GM23248 (cell line): ENCODE measurements around the gene INPP5A. TPM values are rescaled to one million over a fixed set of nuclear protein-coding genes. Genes with fewer than 3 reads are reported as not detected.
"Not testable (repeated sequence)": the region's sequence is repeated elsewhere in the genome, so short reads cannot be mapped to it uniquely, and the experiment has no call there.

ENCODE experiments used
- DNase-seq: peaks from one replicate; pipeline ENCODE4 v3.0.0-alpha.2; 2015
- H2AFZ ChIP-seq: fragments of 200-600 bp; sonication (generic); 2 replicates; pipeline ENCODE4 v1.6.1; 2016; ENCODE audit warnings: antibody characterized with exemption
- H3F3A ChIP-seq: fragments of 200-600 bp; sonication (generic); 2 replicates; pipeline ENCODE4 v1.6.1; 2016; ENCODE audit warnings: mild to moderate bottlenecking, antibody characterized with exemption, mixed run types; ENCODE audit not compliant: insufficient read depth
- H3K27ac ChIP-seq: fragments of 200-600 bp; sonication (generic); 2 replicates; pipeline ENCODE4 v1.5.1; 2016; ENCODE audit warnings: mild to moderate bottlenecking
- H3K27me3 ChIP-seq: fragments of 200-600 bp; sonication (generic); replicated peaks from 2 replicates; pipeline ENCODE4 v1.6.1; 2016; ENCODE audit warnings: mild to moderate bottlenecking; ENCODE audit not compliant: insufficient read depth
- H3K36me3 ChIP-seq: fragments of 200-600 bp; sonication (generic); 2 replicates; pipeline ENCODE4 v1.6.1; 2016; ENCODE audit warnings: low read depth, mild to moderate bottlenecking
- H3K4me1 ChIP-seq: fragments of 200-600 bp; sonication (generic); 2 replicates; pipeline ENCODE4 v1.6.1; 2016; ENCODE audit warnings: mild to moderate bottlenecking; ENCODE audit not compliant: insufficient read depth
- H3K4me2 ChIP-seq: fragments of 200-600 bp; sonication (generic); one replicate; pipeline ENCODE4 v1.6.1; 2016; ENCODE audit warnings: mild to moderate bottlenecking; ENCODE audit not compliant: unreplicated experiment
- H3K4me3 ChIP-seq: fragments of 200-600 bp; sonication (generic); 2 replicates; pipeline ENCODE4 v1.5.1; 2016; ENCODE audit warnings: mild to moderate bottlenecking
- H3K79me2 ChIP-seq: fragments of 200-600 bp; sonication (generic); 2 replicates; pipeline ENCODE4 v1.6.1; 2016; ENCODE audit warnings: mild to moderate bottlenecking; ENCODE audit not compliant: insufficient read depth
- H3K9ac ChIP-seq: fragments of 200-600 bp; sonication (generic); 2 replicates; pipeline ENCODE4 v1.6.1; 2016; ENCODE audit warnings: mild to moderate bottlenecking
- H3K9me2 ChIP-seq: fragments of 200-600 bp; sonication (generic); 2 replicates; pipeline ENCODE4 v1.6.1; 2016; ENCODE audit warnings: mixed run types, mild to moderate bottlenecking, moderate library complexity; ENCODE audit not compliant: insufficient read depth
- H3K9me3 ChIP-seq: fragments of 200-600 bp; sonication (generic); one replicate; pipeline ENCODE4 v1.6.1; 2017; ENCODE audit warnings: low read depth
- H4K20me1 ChIP-seq: fragments of 200-600 bp; sonication (generic); 2 replicates; pipeline ENCODE4 v1.6.0; 2016; ENCODE audit not compliant: insufficient read depth
- EZH2 ChIP-seq: fragments of 200-600 bp; sonication (generic); IDR thresholded peaks from 2 replicates; pipeline ENCODE4 v1.6.1; 2018; ENCODE audit warnings: antibody characterized with exemption, mild to moderate bottlenecking; ENCODE audit not compliant: insufficient read depth, poor library complexity, severe bottlenecking
- EZH2phosphoT487 ChIP-seq: fragments of 200-600 bp; sonication (generic); IDR thresholded peaks from 2 replicates; pipeline ENCODE4 v1.6.1; 2018; ENCODE audit warnings: antibody characterized with exemption, moderate library complexity, mild to moderate bottlenecking, low read depth; ENCODE audit not compliant: insufficient read depth
- WGBS, 2 experiments: methylation state at CpG; one replicate each; pipeline ENCODE4 v1.1.6; 2015 to 2017; ENCODE audit warnings: low lambda C conversion rate in 2 of 2, low coverage in 1 of 2; ENCODE audit errors: missing lambda C conversion rate in 2 of 2; 5-methylcytosine and 5-hydroxymethylcytosine counted together
- in situ Hi-C: fragments of 300-500 bp; cut with MboI; formaldehyde crosslinking; loops from 2 replicates; pipeline ENCODE4 v1.15.0; 2020
- polyA plus RNA-seq: library from polyadenylated mRNA; unstranded; fragments of >200 nt; fragmentation: Nextera tagmentation; extraction: Ambion mirVana; gene quantifications from 2 replicates; pipeline ENCODE4 v1.2.1, GENCODE V29; 2016
- total RNA-seq: library from RNA; depleted of rRNA; stranded (reverse); fragments of >200 nt; shearing (Covaris generic); gene quantifications from 2 replicates; pipeline ENCODE4 v1.2.3, GENCODE V29; 2014

INPP5A gene
- total and polyA plus RNA-seq, 2 experiments from 2014 or later = 2.3 to 35.2 TPM

DNA sequence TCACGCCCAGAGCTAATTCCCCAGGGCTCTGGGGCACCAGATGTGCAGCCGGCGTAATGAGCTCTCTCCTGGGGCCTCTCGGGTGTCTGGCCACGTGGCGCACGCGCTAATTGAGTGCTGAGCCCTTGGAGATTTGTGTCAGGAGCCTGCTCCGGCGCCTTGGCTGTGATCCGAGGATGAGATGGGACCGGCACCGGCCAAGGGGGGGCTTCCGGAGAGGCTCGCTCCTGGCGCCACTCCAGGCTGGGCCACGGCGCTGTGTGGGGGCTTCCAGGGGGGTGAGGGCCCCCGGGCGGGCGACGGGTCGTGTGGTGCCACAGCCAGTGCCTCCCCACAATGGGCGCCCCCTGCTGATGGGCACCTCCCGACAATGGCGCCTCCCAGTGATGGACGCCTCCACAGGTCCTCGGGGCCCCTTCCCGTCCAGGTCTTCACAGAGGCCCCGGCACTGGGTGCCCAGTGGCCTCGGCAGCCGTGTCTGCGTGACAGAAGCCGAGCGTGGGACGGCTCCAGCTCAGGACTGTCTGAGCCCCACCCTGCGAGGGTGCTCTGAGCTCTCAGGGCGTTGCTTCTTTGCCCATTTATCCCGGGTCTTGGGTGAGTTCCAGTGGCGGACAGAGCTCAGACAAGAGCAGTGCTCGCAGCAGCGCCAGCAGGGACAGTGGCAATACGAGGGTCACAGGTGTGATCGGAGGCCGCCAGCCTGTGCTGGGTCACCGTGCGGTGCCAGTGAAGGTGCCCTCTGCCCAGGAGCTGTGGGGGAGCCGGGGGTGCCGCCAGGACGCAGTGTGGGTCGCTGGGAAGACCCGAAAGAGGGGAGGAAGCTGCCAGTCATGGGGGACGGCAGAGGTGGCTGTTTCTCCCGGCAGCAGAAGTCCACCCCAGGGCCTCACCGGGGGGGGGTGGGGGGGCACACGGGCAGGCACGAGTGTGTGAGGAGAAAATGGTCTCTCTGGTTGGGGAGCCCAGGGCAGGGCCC, 256.6 kb downstream of the INPP5A start:
- peak; percentile 30 for DNase-seq
- TF ChIP-seq EZH2phosphoT487 (no peak), EZH2 (no peak)
- no peaks in the 10 kb centered on the region for H3K9me2 ChIP-seq
- H3K4me3 ChIP-seq = no peak overlapping the region
- no peaks in the 10 kb centered on the region for H3K36me3 ChIP-seq
- no peaks in the 10 kb centered on the region for H4K20me1 ChIP-seq
- no peaks in the 10 kb centered on the region for H3K9me3 ChIP-seq
- H2AFZ ChIP-seq = no peak overlapping the region
- peaks cover 15% of the 10 kb centered on the region for H3K27me3 ChIP-seq
- H3K79me2 ChIP-seq = no peaks in the 10 kb centered on the region
- H3K4me2 ChIP-seq = no peak overlapping the region
- in situ Hi-C loops = no loop called here
- H3F3A ChIP-seq = no peaks in the 10 kb centered on the region
- no peak overlapping the region for H3K27ac ChIP-seq
- H3K4me1 ChIP-seq = no peaks in the 10 kb centered on the region
- H3K9ac ChIP-seq = no peak overlapping the region
- WGBS, 2 experiments = 34 to 47% methylated on average over 37 to 53 of the region's 57 CpGs

DNA sequence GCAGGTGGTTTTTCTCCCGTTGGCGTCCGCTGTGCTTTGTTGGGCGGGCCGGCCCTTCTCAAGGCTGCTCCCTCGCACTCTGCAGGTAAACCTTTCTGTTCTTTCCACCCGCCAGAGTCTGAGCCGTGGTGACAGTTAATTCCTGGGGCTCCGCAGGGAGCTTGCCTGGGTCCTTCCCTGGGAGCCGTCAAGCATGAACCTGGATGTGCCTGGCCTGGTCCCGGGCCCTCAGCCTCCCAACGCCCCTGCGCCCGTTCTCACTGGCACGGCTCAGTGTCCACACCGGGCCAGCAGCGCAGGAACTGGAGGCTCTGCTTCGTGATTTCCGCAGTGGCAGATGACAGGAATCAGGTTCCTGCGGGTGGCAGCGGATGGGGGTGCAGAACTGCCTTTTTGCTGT, 259.3 kb downstream of the INPP5A start:
- Histone ChIP-seq H3K4me3 (no peak overlapping the region), H3K9ac (no peak overlapping the region), H3K4me1 (no peaks in the 10 kb centered on the region), H3K4me2 (no peak overlapping the region), H3K27ac (no peak overlapping the region), H3K27me3 (peaks cover 6% of the 10 kb centered on the region), H3K9me2 (no peaks in the 10 kb centered on the region), H2AFZ (no peak overlapping the region), H4K20me1 (no peaks in the 10 kb centered on the region), H3K79me2 (no peaks in the 10 kb centered on the region), H3F3A (no peaks in the 10 kb centered on the region), H3K36me3 (no peaks in the 10 kb centered on the region), H3K9me3 (no peaks in the 10 kb centered on the region)
- in situ Hi-C loops = no loop called here
- no peak for TF ChIP-seq EZH2
- no peak for TF ChIP-seq EZH2phosphoT487
- WGBS, 2 experiments = 73 to 76% methylated on average over 21 of the region's 21 CpGs
- DNase-seq = no peak

GRCh38 chr10:132797986-132798385, 260.4 kb downstream of the INPP5A start:
- H3K79me2 ChIP-seq, DNase-seq, H3K27ac ChIP-seq, H3K27me3 ChIP-seq, H3K9me3 ChIP-seq, H3K36me3 ChIP-seq, in situ Hi-C loops, H3K4me3 ChIP-seq, H3K4me2 ChIP-seq, H4K20me1 ChIP-seq, H2AFZ ChIP-seq, H3K9ac ChIP-seq, H3F3A ChIP-seq, H3K9me2 ChIP-seq, H3K4me1 ChIP-seq: not testable (repeated sequence)
- WGBS, 2 experiments = 76 to 85% methylated on average over 24 to 28 of the region's 32 CpGs

DNA sequence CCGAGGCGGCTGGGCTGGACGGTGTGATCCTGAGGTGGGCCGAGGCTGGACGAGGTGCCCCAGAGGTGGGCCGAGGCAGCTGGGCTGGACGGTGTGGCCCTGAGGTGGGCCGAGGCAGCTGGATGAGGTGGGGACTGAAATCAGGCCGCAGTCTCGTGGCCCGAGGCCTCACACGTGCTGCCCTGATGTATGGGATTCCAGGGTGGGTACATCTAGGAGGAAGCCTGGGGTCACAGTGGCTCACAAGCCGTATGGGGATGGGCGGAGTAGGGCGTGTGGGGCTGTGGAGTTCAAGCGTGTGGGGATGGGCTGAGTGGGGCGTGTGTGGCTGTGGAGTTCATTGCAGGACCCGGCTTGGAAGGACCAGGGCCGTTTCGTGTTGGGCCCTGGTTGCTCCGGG, 260.8 kb downstream of the INPP5A start:
- Histone ChIP-seq H3K4me2 (no peak overlapping the region), H3K4me3 (no peak overlapping the region), H3K4me1 (no peaks in the 10 kb centered on the region), H3K79me2 (no peaks in the 10 kb centered on the region), H3K36me3 (no peaks in the 10 kb centered on the region), H3F3A (no peaks in the 10 kb centered on the region), H3K9me2 (no peaks in the 10 kb centered on the region), H3K27me3 (peaks cover 6% of the 10 kb centered on the region), H3K27ac (no peak overlapping the region), H2AFZ (no peak overlapping the region), H3K9ac (no peak overlapping the region), H3K9me3 (no peaks in the 10 kb centered on the region), H4K20me1 (no peaks in the 10 kb centered on the region)
- in situ Hi-C loops = no loop called here
- no peak for DNase-seq
- 65 to 70% methylated on average over 11 to 21 of the region's 21 CpGs for WGBS, 2 experiments
- TF ChIP-seq EZH2 = no peak
- no peak for TF ChIP-seq EZH2phosphoT487
